ENCODE results near the gene MORN4. TPM values are rescaled to one million over a fixed set of nuclear protein-coding genes. Genes with fewer than 3 reads are reported as not detected.

The MORN4 gene
- polyA plus RNA-seq, 1 of the 3 experiments (the other 2 are of a cell fraction) = 31.4 TPM

DNA sequence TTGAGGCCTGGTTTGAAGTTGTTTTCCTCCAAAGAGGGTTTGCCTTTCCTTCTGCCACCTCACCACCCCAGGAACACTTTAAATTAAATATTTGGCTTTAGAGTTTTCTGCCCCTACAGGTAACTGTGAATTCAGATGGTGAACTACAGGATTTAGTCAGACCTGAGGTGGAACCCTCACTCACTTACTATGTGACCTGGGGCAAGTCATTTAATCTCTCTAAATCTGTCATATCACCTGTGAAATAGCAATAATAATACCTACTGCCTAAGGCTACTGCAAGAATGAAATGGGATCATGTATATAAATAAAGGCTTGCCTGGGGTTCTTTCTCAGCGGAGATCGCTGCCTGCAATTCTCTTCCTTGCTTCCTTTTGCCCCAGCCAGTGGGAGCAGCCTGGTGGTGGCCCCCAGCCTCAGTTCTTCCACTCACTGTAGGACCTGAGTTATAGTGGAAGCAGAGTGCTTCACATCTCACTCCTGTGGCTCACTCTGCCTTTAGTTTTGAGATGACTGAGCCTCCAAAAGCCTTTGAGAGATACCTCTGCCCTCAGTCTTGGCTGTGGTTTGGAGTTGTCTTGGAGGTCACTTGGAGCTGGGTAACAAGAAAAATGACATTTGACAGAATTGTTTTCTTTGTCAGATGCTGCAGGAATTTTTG lies 66.8 kb downstream of the MORN4 start:
- 100% methylated on average over 2 of the region's 2 CpGs for WGBS (ENCODE audit: low lambda C conversion rate)
- no peak overlapping the region for H3K27ac ChIP-seq (ENCODE audit: low read depth in 2 of 2, low read length in 1 of 2)
- ChIA-PET CTCF (no interaction called here), POLR2A (no interaction called here)
- no peaks in the 10 kb centered on the region for H3K9me3 ChIP-seq
- no peak overlapping the region for H2AFZ ChIP-seq (ENCODE audit: low read depth)
- H3K27me3 ChIP-seq (ENCODE audit: insufficient read depth) = no peaks in the 10 kb centered on the region
- no peaks in the 10 kb centered on the region for H3F3A ChIP-seq (replicated peaks; ENCODE audit: insufficient read depth)
- H3K4me1 ChIP-seq (ENCODE audit: control insufficient read depth in 1 of 2, insufficient read depth in 2 of 2, low read depth in 1 of 2, low read length in 1 of 2) = peaks cover 0 to 16% of the 10 kb centered on the region in 2 experiments; a peak in 1 of 4 replicates
- H3K4me2 ChIP-seq = no peak overlapping the region
- peaks cover 0 to 6% of the 10 kb centered on the region in 2 experiments for H3K36me3 ChIP-seq (replicated peaks in 1 of 2; ENCODE audit: control insufficient read depth in 1 of 2, insufficient read depth in 2 of 2, low read length in 1 of 2)
- H3K4me3 ChIP-seq (ENCODE audit: low read depth in 2 of 2, low read length in 1 of 2) = no peak overlapping the region
- H3K9ac ChIP-seq = no peak overlapping the region
- no peaks in the 10 kb centered on the region for H3K79me2 ChIP-seq (ENCODE audit: insufficient read depth)
- no peak for TF ChIP-seq SMC3 (IDR thresholded peaks at IDR 0.05; ENCODE audit: low read depth, low read length)
- no peak for TF ChIP-seq NFIC (IDR thresholded peaks at IDR 0.05; ENCODE audit: borderline replicate concordance)
- no peak for TF ChIP-seq CTCF (IDR thresholded peaks at IDR 0.05)
- TF ChIP-seq RCOR1 (IDR thresholded peaks at IDR 0.05; ENCODE audit: low read length) = no peak
- TF ChIP-seq, protein P1, sequence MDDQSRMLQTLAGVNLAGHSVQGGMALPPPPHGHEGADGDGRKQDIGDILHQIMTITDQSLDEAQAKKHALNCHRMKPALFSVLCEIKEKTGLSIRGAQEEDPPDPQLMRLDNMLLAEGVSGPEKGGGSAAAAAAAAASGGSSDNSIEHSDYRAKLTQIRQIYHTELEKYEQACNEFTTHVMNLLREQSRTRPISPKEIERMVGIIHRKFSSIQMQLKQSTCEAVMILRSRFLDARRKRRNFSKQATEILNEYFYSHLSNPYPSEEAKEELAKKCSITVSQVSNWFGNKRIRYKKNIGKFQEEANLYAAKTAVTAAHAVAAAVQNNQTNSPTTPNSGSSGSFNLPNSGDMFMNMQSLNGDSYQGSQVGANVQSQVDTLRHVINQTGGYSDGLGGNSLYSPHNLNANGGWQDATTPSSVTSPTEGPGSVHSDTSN (IDR thresholded peaks at IDR 0.05) = no peak
- no peak for TF ChIP-seq POLR2AphosphoS5 (IDR thresholded peaks at IDR 0.05; ENCODE audit: low read depth, low read length)
- TF ChIP-seq USF2 (IDR thresholded peaks at IDR 0.05; ENCODE audit: borderline replicate concordance, low read depth, low read length) = no peak
- no peak for TF ChIP-seq RAD21 (IDR thresholded peaks at IDR 0.05; ENCODE audit: low read length)
- no peak for TF ChIP-seq RXRA (IDR thresholded peaks at IDR 0.05; ENCODE audit: borderline replicate concordance, low read depth)
- no peak for TF ChIP-seq TAF1 (IDR thresholded peaks at IDR 0.05; ENCODE audit: borderline replicate concordance, low read depth, low read length)
- TF ChIP-seq REST (IDR thresholded peaks at IDR 0.05; ENCODE audit: low read depth, low read length) = no peak
- no peak for TF ChIP-seq ZBTB33 (IDR thresholded peaks at IDR 0.05; ENCODE audit: borderline replicate concordance, low read depth)
- TF ChIP-seq GATA2 (CRISPR knock-in tag; IDR thresholded peaks at IDR 0.05) = no peak
- TF ChIP-seq FOXJ3 (CRISPR knock-in tag; IDR thresholded peaks at IDR 0.05) = no peak
- TF ChIP-seq EZH2phosphoT487 (IDR thresholded peaks at IDR 0.05; ENCODE audit: borderline replicate concordance, low read depth) = no peak
- TF ChIP-seq RFX5 (IDR thresholded peaks at IDR 0.05; ENCODE audit: low read length) = no peak
- TF ChIP-seq MAX (IDR thresholded peaks at IDR 0.05; ENCODE audit: low read depth) = no peak
- no peak for TF ChIP-seq EP300 (IDR thresholded peaks at IDR 0.05; ENCODE audit: borderline replicate concordance in 1 of 2, low read depth in 1 of 2, low read length in 1 of 2)
- no peak for TF ChIP-seq USF1 (IDR thresholded peaks at IDR 0.05; ENCODE audit: borderline replicate concordance, low read depth)
- no peak for DNase-seq
- H4K20me1 ChIP-seq (ENCODE audit: insufficient read depth) = no peaks in the 10 kb centered on the region
- no peaks in the 10 kb centered on the region for H3K9me2 ChIP-seq
